Measurements from ENCODE around the gene FLII. TPM values are rescaled to one million over a fixed set of nuclear protein-coding genes. Genes with fewer than 3 reads are reported as not detected.

The FLII gene
- total and polyA plus RNA-seq, 2 donors (not counting 3 experiments of a cell fraction or from before 2014, with no cell fraction given) = 397 to 582 TPM

DNA sequence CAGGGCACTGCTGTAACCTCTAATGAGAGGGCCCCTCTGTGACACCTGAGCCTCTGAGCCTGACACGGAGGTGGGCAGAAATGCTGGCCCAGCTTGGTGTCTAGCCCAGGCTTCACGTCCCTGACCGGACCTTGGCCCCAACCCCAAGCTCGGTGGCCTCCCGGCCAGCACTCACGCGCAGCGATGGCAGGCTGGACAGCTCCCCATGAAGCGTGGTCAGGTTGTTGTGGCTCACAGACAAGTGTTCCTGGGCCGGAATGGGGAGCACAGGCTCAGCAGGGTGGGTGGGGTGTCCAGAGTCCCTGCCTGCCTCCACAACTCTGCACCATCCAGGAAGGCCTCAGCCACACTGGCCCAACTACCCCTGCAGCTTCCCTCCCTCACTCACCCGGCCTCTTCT, 2.2 kb downstream of the FLII start:
- Histone ChIP-seq H3K9me1 (replicated peaks; ENCODE audit: control insufficient read depth, extremely low read depth, insufficient read depth, low read length) (no peaks in the 10 kb centered on the region), H3K4me3 (replicated peaks in 1 of 3; ENCODE audit: insufficient read depth in 1 of 3, low read depth in 1 of 3, low read length in 3 of 3) (no peak overlapping the region), H3K27ac (ENCODE audit: insufficient read depth, low read depth, low read length) (no peak overlapping the region), H3K4me2 (ENCODE audit: insufficient read depth, low read length) (no peak overlapping the region), H3K9ac (replicated peaks; ENCODE audit: extremely low read depth, insufficient read depth, low read length) (no peak overlapping the region), H3K36me3 (ENCODE audit: control insufficient read depth in 2 of 2, extremely low read depth in 1 of 2, insufficient read depth in 2 of 2, low read length in 2 of 2) (peaks cover 4 to 48% of the 10 kb centered on the region in 2 experiments), H3K27me3 (ENCODE audit: control insufficient read depth in 2 of 2, insufficient read depth in 2 of 2, low read length in 2 of 2) (no peaks in the 10 kb centered on the region), H3K79me2 (ENCODE audit: control insufficient read depth, insufficient read depth, low read length) (peaks cover 23% of the 10 kb centered on the region), H2AFZ (ENCODE audit: low read depth, low read length) (no peak overlapping the region), H3K9me3 (replicated peaks; ENCODE audit: control insufficient read depth, insufficient read depth, low read length) (no peaks in the 10 kb centered on the region), H3K4me1 (ENCODE audit: control insufficient read depth, extremely low read depth, insufficient read depth, low read length) (peaks cover 12% of the 10 kb centered on the region), H4K20me1 (replicated peaks; ENCODE audit: control insufficient read depth, extremely low read depth, insufficient read depth, low read length) (no peaks in the 10 kb centered on the region)
- CTCF ChIA-PET = interaction anchor here (0.6 to 2.5 kb wide), 2 partner anchors 8 to 39 kb away, joined by 3 to 12 read pairs; no protein-coding TSS in a partner anchor
- intact Hi-C loops (cut with micrococcal nuclease) = no loop called here
- FAIRE-seq (no peak), DNase-seq (ENCODE audit: low read depth, low spot score) (no peak)
- POLR2A ChIA-PET = no interaction called here
- TF ChIP-seq POLR2AphosphoS5 (IDR thresholded peaks at IDR 0.05; ENCODE audit: insufficient read depth, low read depth, low read length) (no peak), FOS (IDR thresholded peaks at IDR 0.05; ENCODE audit: borderline replicate concordance, insufficient read depth, low read length) (no peak), EZH2 (IDR thresholded peaks at IDR 0.05; ENCODE audit: borderline replicate concordance, low read depth, low read length, severe bottlenecking) (no peak), GATA2 (IDR thresholded peaks at IDR 0.05; ENCODE audit: insufficient read depth, insufficient read length, low read depth, low read length) (no peak), POLR2A (IDR thresholded peaks at IDR 0.05; ENCODE audit: low read depth, low read length) (no peak), MYC (IDR thresholded peaks at IDR 0.05; ENCODE audit: low read depth, low read length) (no peak), JUN (IDR thresholded peaks at IDR 0.05; ENCODE audit: borderline replicate concordance, insufficient read depth, insufficient read length, low read depth) (no peak)
- TF ChIP-seq, protein P1, sequence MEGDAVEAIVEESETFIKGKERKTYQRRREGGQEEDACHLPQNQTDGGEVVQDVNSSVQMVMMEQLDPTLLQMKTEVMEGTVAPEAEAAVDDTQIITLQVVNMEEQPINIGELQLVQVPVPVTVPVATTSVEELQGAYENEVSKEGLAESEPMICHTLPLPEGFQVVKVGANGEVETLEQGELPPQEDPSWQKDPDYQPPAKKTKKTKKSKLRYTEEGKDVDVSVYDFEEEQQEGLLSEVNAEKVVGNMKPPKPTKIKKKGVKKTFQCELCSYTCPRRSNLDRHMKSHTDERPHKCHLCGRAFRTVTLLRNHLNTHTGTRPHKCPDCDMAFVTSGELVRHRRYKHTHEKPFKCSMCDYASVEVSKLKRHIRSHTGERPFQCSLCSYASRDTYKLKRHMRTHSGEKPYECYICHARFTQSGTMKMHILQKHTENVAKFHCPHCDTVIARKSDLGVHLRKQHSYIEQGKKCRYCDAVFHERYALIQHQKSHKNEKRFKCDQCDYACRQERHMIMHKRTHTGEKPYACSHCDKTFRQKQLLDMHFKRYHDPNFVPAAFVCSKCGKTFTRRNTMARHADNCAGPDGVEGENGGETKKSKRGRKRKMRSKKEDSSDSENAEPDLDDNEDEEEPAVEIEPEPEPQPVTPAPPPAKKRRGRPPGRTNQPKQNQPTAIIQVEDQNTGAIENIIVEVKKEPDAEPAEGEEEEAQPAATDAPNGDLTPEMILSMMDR (IDR thresholded peaks at IDR 0.05; ENCODE audit: extremely low read depth in 1 of 2, insufficient read depth in 1 of 2, low read depth in 1 of 2, low read length in 2 of 2) = no peak
- TF ChIP-seq, protein P2, sequence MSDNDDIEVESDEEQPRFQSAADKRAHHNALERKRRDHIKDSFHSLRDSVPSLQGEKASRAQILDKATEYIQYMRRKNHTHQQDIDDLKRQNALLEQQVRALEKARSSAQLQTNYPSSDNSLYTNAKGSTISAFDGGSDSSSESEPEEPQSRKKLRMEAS (IDR thresholded peaks at IDR 0.05; ENCODE audit: insufficient read depth, insufficient read length) = no peak
- dilution Hi-C loops (cut with MboI; ENCODE audit: extremely low pct_ligation_motif_present, low sequenced_read_pairs) = no loop called here
- BruUV-seq (replicated peaks) = no TSS peak

Data from endothelial cell of umbilical vein (primary cell).